WTC11 (cell line): ENCODE measurements around the gene MOCS1. TPM values are rescaled to one million over a fixed set of nuclear protein-coding genes. Genes with fewer than 3 reads are reported as not detected.

ENCODE experiments used
- ATAC-seq: fragments of 200-7000 bp; cut with Tn5 transposase; 2 replicates; pipeline ENCODE4 v1.10.0; 2021; ENCODE audit warnings: mild to moderate bottlenecking, moderate library complexity
- CTCF ChIA-PET: fragments of 300-600 bp; sonication (Branson Sonifier 250); formaldehyde crosslinking; loops from one replicate; lab custom pipeline; 2021; ENCODE audit warnings: antibody characterized with exemption; lab: Charles Lee
- POLR2A ChIA-PET: fragments of 350-600 bp; sonication (Branson Sonifier 250); formaldehyde crosslinking; loops from one replicate; lab custom pipeline; 2021; ENCODE audit warnings: antibody characterized with exemption; lab: Charles Lee
- DNase-seq: peaks from one replicate; pipeline ENCODE4 v3.0.0; 2021; ENCODE audit warnings: low spot score
- H3K27ac Mint-ChIP-seq: 2 replicates; pipeline ENCODE4 v1.8.0; 2021; ENCODE audit warnings: mixed read lengths
- H3K27me3 Mint-ChIP-seq: 2 replicates; pipeline ENCODE4 v1.8.0; 2021; ENCODE audit warnings: low read depth, mild to moderate bottlenecking, moderate library complexity, mixed read lengths
- H3K36me3 Mint-ChIP-seq: 2 replicates; pipeline ENCODE4 v1.8.0; 2021; ENCODE audit warnings: mixed read lengths
- H3K4me1 Mint-ChIP-seq: 2 replicates; pipeline ENCODE4 v1.8.0; 2022; ENCODE audit warnings: mixed read lengths
- H3K4me3 Mint-ChIP-seq: 2 replicates; pipeline ENCODE4 v1.8.0; 2021; ENCODE audit warnings: mild to moderate bottlenecking, moderate library complexity, mixed read lengths
- H3K9me3 Mint-ChIP-seq: 2 replicates; pipeline ENCODE4 v1.8.0; 2021; ENCODE audit warnings: mixed read lengths
- CREB1 ChIP-seq: sonication (generic); formaldehyde crosslinking; IDR thresholded peaks from 2 replicates; pipeline ENCODE4 v1.8.0; 2023; ENCODE audit warnings: mild to moderate bottlenecking, missing genetic modification reagents
- GRHL2 ChIP-seq: fragments of 250-450 bp; sonication (Bioruptor Pico); IDR thresholded peaks from 2 replicates; pipeline ENCODE4 v1.8.0; 2022; ENCODE audit warnings: mild to moderate bottlenecking, moderate library complexity; ENCODE audit not compliant: insufficient replicate concordance, severe bottlenecking
- JUN ChIP-seq: sonication (generic); formaldehyde crosslinking; IDR thresholded peaks from 2 replicates; pipeline ENCODE4 v1.8.0; 2023; ENCODE audit warnings: mild to moderate bottlenecking, missing genetic modification reagents
- NFYB ChIP-seq: sonication (generic); formaldehyde crosslinking; conservative IDR thresholded peaks from 2 replicates; pipeline ENCODE4 v1.8.0; 2022; ENCODE audit warnings: low read depth, missing genetic modification reagents
- RORB ChIP-seq: fragments of 250-450 bp; sonication (Bioruptor Pico); IDR thresholded peaks from 2 replicates; pipeline ENCODE4 v1.9.0; 2021; ENCODE audit warnings: mild to moderate bottlenecking
- TEAD4 ChIP-seq: sonication (generic); formaldehyde crosslinking; IDR thresholded peaks from 2 replicates; pipeline ENCODE4 v1.8.0; 2022; ENCODE audit warnings: mild to moderate bottlenecking, missing genetic modification reagents
- total RNA-seq: library from RNA; stranded (reverse); gene quantifications from 3 replicates; pipeline ENCODE4 v1.2.3, GENCODE V29; 2021
- TF ChIP-seq, protein P1 (sequence below): sonication (generic); formaldehyde crosslinking; IDR thresholded peaks from 2 replicates; pipeline ENCODE4 v1.8.0; 2023; ENCODE audit warnings: missing genetic modification reagents, mild to moderate bottlenecking, borderline replicate concordance
- TF ChIP-seq, protein P2 (sequence below): sonication (generic); formaldehyde crosslinking; IDR thresholded peaks from 2 replicates; pipeline ENCODE4 v1.8.1; 2022; ENCODE audit warnings: low read depth, mild to moderate bottlenecking, moderate library complexity, missing genetic modification reagents, borderline replicate concordance
- TF ChIP-seq, protein P3 (sequence below): sonication (generic); formaldehyde crosslinking; conservative IDR thresholded peaks from 2 replicates; pipeline ENCODE4 v1.8.1; 2022; ENCODE audit warnings: mild to moderate bottlenecking, missing genetic modification reagents
- TF ChIP-seq, protein P4 (sequence below): fragments of 250-450 bp; sonication (Bioruptor Pico); IDR thresholded peaks from 2 replicates; pipeline ENCODE4 v1.9.0; 2021; ENCODE audit warnings: mild to moderate bottlenecking, borderline replicate concordance
- TF ChIP-seq, protein P5 (sequence below): sonication (generic); formaldehyde crosslinking; IDR thresholded peaks from 2 replicates; pipeline ENCODE4 v1.8.0; 2023; ENCODE audit warnings: missing genetic modification reagents
- TF ChIP-seq, protein P6 (sequence below): sonication (generic); formaldehyde crosslinking; IDR thresholded peaks from 2 replicates; pipeline ENCODE4 v1.8.1; 2023; ENCODE audit warnings: mild to moderate bottlenecking, missing genetic modification reagents
- TF ChIP-seq, protein P7 (sequence below): sonication (generic); formaldehyde crosslinking; IDR thresholded peaks from 2 replicates; pipeline ENCODE4 v1.8.1; 2022; ENCODE audit warnings: mild to moderate bottlenecking, missing genetic modification reagents, moderate library complexity, borderline replicate concordance
- TF ChIP-seq, protein P8 (sequence below): sonication (generic); formaldehyde crosslinking; IDR thresholded peaks from 2 replicates; pipeline ENCODE4 v1.8.1; 2023; ENCODE audit warnings: mild to moderate bottlenecking, missing genetic modification reagents

MOCS1 gene
- total RNA-seq, 1 experiment from 2014 or later = 18.5 TPM

DNA sequence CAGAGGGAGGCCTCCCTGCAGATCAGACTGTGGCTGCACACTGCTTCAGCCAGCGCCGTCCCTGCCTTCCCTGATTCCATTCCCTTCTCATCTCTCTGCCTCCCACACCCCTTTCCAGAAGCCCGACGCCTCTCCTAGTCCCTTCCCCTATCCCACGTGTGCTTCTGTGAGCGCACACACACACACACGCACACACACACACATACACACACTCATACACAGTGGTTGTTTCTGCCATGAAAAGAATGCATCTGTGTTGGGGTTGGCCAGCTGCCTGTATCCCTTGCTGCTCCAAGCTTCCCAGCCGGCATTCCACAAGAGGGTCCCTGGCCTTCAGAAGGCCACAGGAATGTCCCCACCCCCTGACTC lies 51.7 kb downstream of the MOCS1 start (continued):
- TF ChIP-seq, protein P1, sequence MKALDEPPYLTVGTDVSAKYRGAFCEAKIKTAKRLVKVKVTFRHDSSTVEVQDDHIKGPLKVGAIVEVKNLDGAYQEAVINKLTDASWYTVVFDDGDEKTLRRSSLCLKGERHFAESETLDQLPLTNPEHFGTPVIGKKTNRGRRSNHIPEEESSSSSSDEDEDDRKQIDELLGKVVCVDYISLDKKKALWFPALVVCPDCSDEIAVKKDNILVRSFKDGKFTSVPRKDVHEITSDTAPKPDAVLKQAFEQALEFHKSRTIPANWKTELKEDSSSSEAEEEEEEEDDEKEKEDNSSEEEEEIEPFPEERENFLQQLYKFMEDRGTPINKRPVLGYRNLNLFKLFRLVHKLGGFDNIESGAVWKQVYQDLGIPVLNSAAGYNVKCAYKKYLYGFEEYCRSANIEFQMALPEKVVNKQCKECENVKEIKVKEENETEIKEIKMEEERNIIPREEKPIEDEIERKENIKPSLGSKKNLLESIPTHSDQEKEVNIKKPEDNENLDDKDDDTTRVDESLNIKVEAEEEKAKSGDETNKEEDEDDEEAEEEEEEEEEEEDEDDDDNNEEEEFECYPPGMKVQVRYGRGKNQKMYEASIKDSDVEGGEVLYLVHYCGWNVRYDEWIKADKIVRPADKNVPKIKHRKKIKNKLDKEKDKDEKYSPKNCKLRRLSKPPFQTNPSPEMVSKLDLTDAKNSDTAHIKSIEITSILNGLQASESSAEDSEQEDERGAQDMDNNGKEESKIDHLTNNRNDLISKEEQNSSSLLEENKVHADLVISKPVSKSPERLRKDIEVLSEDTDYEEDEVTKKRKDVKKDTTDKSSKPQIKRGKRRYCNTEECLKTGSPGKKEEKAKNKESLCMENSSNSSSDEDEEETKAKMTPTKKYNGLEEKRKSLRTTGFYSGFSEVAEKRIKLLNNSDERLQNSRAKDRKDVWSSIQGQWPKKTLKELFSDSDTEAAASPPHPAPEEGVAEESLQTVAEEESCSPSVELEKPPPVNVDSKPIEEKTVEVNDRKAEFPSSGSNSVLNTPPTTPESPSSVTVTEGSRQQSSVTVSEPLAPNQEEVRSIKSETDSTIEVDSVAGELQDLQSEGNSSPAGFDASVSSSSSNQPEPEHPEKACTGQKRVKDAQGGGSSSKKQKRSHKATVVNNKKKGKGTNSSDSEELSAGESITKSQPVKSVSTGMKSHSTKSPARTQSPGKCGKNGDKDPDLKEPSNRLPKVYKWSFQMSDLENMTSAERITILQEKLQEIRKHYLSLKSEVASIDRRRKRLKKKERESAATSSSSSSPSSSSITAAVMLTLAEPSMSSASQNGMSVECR (CRISPR knock-in tag) = no peak
- TF ChIP-seq, protein P2, sequence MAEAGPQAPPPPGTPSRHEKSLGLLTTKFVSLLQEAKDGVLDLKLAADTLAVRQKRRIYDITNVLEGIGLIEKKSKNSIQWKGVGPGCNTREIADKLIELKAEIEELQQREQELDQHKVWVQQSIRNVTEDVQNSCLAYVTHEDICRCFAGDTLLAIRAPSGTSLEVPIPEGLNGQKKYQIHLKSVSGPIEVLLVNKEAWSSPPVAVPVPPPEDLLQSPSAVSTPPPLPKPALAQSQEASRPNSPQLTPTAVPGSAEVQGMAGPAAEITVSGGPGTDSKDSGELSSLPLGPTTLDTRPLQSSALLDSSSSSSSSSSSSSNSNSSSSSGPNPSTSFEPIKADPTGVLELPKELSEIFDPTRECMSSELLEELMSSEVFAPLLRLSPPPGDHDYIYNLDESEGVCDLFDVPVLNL (CRISPR knock-in tag) = no peak
- no peak for TF ChIP-seq RORB (CRISPR knock-in tag)
- TF ChIP-seq, protein P3, sequence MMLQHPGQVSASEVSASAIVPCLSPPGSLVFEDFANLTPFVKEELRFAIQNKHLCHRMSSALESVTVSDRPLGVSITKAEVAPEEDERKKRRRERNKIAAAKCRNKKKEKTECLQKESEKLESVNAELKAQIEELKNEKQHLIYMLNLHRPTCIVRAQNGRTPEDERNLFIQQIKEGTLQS = no peak
- TF ChIP-seq JUN = no peak
- TF ChIP-seq GRHL2 (CRISPR knock-in tag) = no peak

DNA sequence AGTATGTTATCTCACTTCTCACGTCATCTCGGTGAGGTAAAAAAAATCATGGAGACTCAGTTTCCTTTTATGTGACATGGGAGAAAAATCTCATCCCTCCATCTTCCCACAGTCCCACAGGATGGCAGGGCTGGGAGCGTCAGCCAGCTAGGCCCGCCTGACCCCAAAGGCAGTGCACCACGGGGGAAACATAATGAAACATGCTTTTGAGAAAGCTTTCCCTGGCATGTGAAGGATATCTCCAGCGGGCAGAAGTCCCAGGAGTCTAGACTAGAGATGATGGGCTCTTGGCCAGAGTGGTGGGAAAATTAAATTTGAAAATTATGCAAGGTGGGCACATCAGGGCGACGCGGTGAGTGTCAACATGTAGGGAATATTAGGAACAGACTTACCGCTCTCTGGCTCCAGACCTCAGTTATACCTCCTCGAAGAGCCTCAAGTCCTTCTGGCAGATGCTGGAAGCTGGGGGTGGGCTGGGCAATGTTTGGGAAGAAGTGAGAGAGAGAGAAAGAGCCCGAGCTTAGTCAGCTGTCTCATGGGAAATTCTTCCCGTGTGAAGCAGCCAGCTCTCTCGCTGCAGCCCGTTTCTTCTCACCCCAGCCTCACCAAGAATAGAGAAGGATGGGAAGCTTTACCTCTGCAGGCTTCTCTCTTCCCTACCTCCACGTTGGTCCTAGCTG lies 52.3 kb downstream of the MOCS1 start:
- POLR2A ChIA-PET = no interaction called here
- CTCF ChIA-PET = no interaction called here
- H3K4me3 Mint-ChIP-seq = no peak overlapping the region
- H3K27me3 Mint-ChIP-seq = no peaks in the 10 kb centered on the region
- H3K4me1 Mint-ChIP-seq = 0 out of 2 replicates have a peak, but pooled peaks cover 2% of the 10 kb centered on the region
- H3K27ac Mint-ChIP-seq = no peak overlapping the region
- H3K9me3 Mint-ChIP-seq = no peaks in the 10 kb centered on the region
- DNase-seq (no peak), ATAC-seq (no peak)
- H3K36me3 Mint-ChIP-seq = no peaks in the 10 kb centered on the region
- TF ChIP-seq, protein P1 (CRISPR knock-in tag) = no peak
- TF ChIP-seq, protein P4, sequence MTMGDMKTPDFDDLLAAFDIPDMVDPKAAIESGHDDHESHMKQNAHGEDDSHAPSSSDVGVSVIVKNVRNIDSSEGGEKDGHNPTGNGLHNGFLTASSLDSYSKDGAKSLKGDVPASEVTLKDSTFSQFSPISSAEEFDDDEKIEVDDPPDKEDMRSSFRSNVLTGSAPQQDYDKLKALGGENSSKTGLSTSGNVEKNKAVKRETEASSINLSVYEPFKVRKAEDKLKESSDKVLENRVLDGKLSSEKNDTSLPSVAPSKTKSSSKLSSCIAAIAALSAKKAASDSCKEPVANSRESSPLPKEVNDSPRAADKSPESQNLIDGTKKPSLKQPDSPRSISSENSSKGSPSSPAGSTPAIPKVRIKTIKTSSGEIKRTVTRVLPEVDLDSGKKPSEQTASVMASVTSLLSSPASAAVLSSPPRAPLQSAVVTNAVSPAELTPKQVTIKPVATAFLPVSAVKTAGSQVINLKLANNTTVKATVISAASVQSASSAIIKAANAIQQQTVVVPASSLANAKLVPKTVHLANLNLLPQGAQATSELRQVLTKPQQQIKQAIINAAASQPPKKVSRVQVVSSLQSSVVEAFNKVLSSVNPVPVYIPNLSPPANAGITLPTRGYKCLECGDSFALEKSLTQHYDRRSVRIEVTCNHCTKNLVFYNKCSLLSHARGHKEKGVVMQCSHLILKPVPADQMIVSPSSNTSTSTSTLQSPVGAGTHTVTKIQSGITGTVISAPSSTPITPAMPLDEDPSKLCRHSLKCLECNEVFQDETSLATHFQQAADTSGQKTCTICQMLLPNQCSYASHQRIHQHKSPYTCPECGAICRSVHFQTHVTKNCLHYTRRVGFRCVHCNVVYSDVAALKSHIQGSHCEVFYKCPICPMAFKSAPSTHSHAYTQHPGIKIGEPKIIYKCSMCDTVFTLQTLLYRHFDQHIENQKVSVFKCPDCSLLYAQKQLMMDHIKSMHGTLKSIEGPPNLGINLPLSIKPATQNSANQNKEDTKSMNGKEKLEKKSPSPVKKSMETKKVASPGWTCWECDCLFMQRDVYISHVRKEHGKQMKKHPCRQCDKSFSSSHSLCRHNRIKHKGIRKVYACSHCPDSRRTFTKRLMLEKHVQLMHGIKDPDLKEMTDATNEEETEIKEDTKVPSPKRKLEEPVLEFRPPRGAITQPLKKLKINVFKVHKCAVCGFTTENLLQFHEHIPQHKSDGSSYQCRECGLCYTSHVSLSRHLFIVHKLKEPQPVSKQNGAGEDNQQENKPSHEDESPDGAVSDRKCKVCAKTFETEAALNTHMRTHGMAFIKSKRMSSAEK = no peak
- TF ChIP-seq, protein P5, sequence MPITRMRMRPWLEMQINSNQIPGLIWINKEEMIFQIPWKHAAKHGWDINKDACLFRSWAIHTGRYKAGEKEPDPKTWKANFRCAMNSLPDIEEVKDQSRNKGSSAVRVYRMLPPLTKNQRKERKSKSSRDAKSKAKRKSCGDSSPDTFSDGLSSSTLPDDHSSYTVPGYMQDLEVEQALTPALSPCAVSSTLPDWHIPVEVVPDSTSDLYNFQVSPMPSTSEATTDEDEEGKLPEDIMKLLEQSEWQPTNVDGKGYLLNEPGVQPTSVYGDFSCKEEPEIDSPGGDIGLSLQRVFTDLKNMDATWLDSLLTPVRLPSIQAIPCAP = no peak
- TF ChIP-seq, protein P6, sequence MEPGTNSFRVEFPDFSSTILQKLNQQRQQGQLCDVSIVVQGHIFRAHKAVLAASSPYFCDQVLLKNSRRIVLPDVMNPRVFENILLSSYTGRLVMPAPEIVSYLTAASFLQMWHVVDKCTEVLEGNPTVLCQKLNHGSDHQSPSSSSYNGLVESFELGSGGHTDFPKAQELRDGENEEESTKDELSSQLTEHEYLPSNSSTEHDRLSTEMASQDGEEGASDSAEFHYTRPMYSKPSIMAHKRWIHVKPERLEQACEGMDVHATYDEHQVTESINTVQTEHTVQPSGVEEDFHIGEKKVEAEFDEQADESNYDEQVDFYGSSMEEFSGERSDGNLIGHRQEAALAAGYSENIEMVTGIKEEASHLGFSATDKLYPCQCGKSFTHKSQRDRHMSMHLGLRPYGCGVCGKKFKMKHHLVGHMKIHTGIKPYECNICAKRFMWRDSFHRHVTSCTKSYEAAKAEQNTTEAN (CRISPR knock-in tag) = no peak
- TF ChIP-seq, protein P7, sequence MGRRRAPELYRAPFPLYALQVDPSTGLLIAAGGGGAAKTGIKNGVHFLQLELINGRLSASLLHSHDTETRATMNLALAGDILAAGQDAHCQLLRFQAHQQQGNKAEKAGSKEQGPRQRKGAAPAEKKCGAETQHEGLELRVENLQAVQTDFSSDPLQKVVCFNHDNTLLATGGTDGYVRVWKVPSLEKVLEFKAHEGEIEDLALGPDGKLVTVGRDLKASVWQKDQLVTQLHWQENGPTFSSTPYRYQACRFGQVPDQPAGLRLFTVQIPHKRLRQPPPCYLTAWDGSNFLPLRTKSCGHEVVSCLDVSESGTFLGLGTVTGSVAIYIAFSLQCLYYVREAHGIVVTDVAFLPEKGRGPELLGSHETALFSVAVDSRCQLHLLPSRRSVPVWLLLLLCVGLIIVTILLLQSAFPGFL = no peak
- TF ChIP-seq TEAD4 (CRISPR knock-in tag) = no peak
- TF ChIP-seq NFYB (CRISPR knock-in tag) = no peak
- no peak for TF ChIP-seq CREB1 (CRISPR knock-in tag)
- TF ChIP-seq, protein P8, sequence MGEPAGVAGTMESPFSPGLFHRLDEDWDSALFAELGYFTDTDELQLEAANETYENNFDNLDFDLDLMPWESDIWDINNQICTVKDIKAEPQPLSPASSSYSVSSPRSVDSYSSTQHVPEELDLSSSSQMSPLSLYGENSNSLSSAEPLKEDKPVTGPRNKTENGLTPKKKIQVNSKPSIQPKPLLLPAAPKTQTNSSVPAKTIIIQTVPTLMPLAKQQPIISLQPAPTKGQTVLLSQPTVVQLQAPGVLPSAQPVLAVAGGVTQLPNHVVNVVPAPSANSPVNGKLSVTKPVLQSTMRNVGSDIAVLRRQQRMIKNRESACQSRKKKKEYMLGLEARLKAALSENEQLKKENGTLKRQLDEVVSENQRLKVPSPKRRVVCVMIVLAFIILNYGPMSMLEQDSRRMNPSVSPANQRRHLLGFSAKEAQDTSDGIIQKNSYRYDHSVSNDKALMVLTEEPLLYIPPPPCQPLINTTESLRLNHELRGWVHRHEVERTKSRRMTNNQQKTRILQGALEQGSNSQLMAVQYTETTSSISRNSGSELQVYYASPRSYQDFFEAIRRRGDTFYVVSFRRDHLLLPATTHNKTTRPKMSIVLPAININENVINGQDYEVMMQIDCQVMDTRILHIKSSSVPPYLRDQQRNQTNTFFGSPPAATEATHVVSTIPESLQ (CRISPR knock-in tag) = no peak
